ENCODE measurements around the gene CYP8B1.
A peak's percentile ranks its signal among the peaks of the same experiment; 100 is the strongest.

The CYP8B1 gene

GRCh38 chr3:42875325-42876151 lies at the start of gene CYP8B1:
Gene CYP8B1, minus strand, starts transcription at chr3:42875879. Its CDS starts 63 bp downstream, at chr3:42875816.
- DNase-seq (ENCODE audit: low read depth in 2 of 2): no peak

- no peak for DNase-seq (ENCODE audit: low read depth in 2 of 2)
These were observed 47.9 kb upstream of the CYP8B1 start for GRCh38 chr3:42923606-42924005.

DNA sequence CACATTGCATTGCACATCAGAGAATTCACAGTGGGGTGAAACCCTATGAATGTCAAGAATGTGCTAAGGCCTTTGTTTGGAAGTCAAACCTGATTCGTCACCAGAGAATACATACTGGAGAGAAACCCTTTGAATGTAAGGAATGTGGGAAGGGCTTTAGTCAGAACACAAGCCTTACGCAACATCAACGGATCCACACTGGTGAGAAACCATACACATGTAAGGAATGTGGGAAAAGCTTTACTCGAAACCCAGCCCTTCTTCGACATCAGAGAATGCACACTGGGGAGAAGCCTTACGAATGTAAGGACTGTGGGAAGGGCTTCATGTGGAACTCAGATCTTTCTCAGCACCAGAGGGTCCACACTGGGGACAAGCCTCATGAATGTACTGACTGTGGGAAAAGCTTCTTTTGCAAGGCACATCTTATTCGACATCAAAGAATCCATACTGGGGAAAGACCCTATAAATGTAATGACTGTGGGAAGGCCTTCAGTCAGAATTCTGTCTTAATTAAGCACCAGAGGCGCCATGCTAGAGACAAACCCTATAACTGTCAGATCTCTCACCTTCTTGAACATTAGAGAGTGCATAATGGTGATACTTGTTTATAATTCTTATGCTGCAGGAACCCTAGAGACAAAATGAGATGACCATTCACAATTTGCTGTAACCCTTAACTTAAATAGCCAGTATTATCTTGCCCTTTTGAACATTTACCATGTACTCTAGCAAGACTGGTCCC lies 39.3 kb upstream of the CYP8B1 start:
- DNase-seq (ENCODE audit: low read depth in 2 of 2): no peak

DNA sequence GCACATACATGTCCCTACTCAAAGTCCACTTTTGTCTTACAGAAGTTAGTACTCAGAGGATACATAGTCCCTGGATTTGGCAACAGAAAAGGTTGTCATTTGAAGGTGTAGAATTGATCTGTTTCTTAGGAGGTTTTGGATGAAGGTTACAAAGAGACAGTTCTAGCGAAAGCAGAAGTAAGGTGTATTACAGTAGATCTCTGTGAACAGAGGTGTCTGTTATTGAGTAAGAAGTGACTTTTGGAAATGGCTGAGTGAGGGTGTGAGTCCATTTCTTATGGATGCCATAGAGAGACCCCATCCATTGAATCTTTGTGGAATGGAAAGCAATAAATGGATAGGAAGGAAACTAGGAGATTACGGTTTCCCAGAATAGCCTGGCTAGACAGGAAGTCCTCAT lies 35.9 kb upstream of the CYP8B1 start:
- DNase-seq (ENCODE audit: low read depth in 2 of 2): no peak

DNA sequence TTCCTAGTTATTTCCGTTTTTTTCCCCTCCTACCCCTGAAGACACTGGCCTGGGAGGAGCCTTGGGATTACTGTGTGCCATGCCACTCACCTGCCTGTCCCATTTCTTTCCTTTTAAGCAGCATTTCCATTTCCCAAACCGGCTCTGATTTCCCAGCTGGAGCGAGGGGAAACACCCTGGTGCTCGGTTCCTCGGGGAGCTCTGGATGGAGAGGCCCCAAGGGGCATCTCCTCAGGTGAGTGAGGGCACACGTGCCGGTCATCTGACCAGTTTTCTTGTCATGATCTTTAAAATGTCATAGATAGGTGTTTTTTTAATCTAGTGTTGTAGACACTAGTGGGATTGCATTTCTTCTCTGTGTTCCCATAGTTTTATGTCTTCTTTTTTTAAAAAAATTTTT lies 33.0 kb upstream of the CYP8B1 start:
- no peak for DNase-seq (ENCODE audit: low read depth in 2 of 2)

DNA sequence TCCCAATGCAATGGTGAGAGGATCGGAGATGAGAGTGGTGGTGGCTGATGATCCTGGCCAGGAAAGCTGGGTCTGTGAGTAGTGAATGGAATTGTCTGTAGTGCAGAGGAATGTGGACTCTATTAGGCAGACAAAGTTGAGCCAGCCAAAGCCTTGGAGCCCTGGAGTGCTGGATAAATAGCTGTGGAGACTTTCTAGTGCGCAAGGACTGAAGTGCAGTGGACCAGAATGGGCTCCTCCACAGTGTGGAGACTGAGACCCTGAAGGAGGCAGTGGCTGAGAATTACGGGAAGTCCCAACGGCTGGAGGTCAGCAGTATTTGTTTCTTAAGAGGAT lies 31.1 kb upstream of the CYP8B1 start:
- no peak for DNase-seq (ENCODE audit: low read depth in 2 of 2)

GRCh38 chr3:42906070-42906847 lies 30.6 kb upstream of the CYP8B1 start, which contains the start of gene ZNF662:
Gene ZNF662, plus strand, starts transcription at chr3:42906142. Its CDS starts 1,973 bp downstream, at chr3:42908115.
- peak; percentile 5 to 18 for DNase-seq (ENCODE audit: low read depth in 2 of 2)

GRCh38 chr3:42905740-42906069 lies 30.0 kb upstream of the CYP8B1 start:
- no peak for DNase-seq (ENCODE audit: low read depth in 2 of 2)

GRCh38 chr3:42904076-42904475 lies 28.4 kb upstream of the CYP8B1 start:
- no peak for DNase-seq (ENCODE audit: low read depth in 2 of 2)

GRCh38 chr3:42902257-42902656 lies 26.6 kb upstream of the CYP8B1 start:
- no peak for DNase-seq (ENCODE audit: low read depth in 2 of 2)

- DNase-seq (ENCODE audit: low read depth in 2 of 2): no peak
These were observed 25.4 kb upstream of the CYP8B1 start for GRCh38 chr3:42901073-42901415.

DNA sequence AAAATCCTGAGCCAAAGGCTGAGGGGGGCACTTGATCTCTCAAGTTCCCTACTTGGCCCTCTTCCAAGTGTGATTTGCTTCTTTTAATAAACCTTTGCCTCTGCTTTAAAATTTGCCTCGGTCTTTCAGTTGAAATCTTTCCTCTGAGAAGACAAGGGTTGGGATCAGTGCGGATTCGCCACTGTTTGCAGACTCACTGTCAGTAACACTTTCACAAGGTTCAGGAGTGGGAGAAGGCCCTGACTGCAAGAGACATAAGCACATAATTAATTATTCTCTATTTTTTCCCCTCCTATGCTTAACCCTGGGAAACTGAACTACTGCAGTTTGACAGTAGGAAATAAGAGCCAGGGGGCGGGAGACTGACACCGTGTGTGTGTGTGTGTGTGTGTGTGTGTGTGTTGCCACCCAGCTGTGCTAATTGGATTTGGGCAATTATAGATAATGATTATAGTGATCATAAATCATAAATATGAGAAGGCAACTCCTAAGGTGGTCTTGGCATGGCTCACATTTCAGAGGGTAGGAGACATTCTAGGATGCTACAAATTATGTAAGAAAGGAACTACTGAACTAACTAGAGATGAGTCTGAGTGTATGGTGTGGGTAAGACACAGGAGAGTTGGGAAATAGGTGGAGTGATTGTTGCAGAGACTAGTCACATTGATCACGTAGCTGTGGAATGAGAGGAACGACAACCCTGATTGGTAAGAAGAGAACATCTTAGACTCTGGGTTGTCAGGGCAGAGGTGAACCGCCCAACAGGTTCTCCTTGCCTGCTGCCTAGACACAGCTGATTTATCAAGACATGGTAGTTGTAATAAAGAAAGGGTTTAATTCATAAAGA lies 24.8 kb upstream of the CYP8B1 start:
- no peak for DNase-seq (ENCODE audit: low read depth in 2 of 2)

GRCh38 chr3:42898896-42899675 lies 23.4 kb upstream of the CYP8B1 start:
- no peak for DNase-seq (ENCODE audit: low read depth in 2 of 2)

- DNase-seq (ENCODE audit: low read depth in 2 of 2): no peak
These were observed 19.8 kb upstream of the CYP8B1 start for GRCh38 chr3:42895580-42895868.

DNA sequence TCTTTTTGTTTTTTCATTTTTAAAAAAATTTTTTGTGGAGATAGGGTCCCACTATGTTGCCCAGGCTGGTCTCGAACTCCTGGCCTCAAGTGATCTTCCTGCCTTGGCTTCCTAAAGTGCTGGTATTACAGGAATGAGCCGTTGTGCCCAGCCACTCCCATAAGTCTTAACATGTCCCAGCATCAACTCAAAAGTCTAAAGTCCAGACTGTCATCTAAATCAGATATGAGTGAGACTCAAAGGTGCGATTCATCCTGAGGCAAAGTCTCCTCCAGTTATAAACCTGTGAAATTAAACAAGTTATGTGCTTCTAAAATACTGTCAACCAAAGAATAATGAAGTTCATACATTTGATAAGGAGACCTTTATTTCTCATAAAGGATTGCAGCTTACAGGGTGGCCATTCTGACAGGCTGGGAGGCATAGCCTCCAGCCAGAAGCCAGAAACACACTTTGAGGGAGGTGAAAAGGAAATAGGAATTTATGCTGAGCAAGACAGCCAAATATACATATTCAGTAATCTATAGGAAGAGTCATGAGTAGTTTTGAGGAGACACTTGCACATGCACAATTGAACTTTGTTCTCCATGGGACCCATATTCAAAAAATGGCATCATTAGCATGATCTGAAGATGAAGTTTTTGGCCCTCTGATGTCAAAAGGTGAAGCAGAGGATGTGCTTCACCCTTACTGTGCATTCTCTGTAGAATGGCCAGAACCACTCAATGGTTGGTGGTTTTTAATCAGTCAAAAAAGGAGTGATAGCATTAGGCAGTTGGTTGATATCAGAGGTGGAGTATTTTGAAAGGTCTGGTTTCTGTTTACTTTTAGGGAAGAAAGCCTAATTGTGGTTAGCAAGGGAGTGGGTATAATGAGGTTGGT lies 19.3 kb upstream of the CYP8B1 start:
- no peak for DNase-seq (ENCODE audit: low read depth in 2 of 2)

DNA sequence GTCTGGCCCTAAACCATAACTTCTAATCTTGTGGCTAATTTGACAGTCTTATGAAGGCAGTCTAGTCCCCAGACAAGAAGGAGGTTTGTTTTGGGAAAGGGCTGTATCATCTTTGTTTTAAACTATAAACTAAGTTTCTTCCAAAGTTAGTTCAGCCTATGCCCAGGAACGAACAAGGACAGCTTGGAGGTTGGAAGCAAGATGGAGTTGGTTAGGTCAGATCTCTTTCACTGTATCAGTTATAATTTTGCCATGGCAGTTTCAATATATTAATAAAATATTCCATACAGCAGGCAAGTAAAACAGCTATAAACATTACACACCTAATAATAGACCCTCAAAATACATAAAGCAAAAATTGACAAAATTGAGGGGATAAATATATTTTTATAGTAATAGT lies 17.1 kb upstream of the CYP8B1 start:
- DNase-seq (ENCODE audit: low read depth in 2 of 2): no peak

- no peak for DNase-seq (ENCODE audit: low read depth in 2 of 2)
These were observed 16.5 kb upstream of the CYP8B1 start for GRCh38 chr3:42892169-42892568.

GRCh38 chr3:42891042-42891441 lies 15.4 kb upstream of the CYP8B1 start:
- no peak for DNase-seq (ENCODE audit: low read depth in 2 of 2)

DNA sequence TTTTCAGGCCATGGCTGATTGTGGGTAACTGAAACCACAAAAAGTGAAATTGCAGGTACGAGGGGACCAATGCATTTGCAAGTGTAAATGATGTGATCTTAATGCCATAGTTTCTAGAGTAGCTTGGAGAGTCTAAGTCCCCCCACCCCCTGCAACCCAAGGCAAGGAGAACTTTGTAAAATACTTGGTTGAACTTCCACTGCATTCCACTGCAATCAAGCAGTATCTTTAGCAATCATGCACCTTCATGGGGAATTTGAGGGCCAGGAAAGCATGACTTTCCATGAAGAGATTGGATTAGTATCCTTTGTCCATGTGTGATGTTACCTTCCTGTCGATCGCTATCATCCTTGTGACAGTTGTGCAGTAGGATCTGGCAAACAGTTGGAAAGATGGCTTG lies 11.4 kb upstream of the CYP8B1 start:
- no peak for DNase-seq (ENCODE audit: low read depth in 2 of 2)

- no peak for DNase-seq (ENCODE audit: low read depth in 2 of 2)
These were observed 10.7 kb upstream of the CYP8B1 start for GRCh38 chr3:42886294-42886822.
